GM12892 (cell line): ENCODE measurements around the gene SPATA20.

ENCODE experiments used
- POLR2A ChIP-seq: IDR thresholded peaks from 2 replicates; pipeline ENCODE4 v1.6.1; 2011; ENCODE audit warnings: low read depth, low read length, control low read depth
- POLR2AphosphoS5 ChIP-seq: IDR thresholded peaks from 2 replicates; pipeline ENCODE4 v1.6.1; 2011; ENCODE audit warnings: low read depth, low read length, control low read depth

DNA sequence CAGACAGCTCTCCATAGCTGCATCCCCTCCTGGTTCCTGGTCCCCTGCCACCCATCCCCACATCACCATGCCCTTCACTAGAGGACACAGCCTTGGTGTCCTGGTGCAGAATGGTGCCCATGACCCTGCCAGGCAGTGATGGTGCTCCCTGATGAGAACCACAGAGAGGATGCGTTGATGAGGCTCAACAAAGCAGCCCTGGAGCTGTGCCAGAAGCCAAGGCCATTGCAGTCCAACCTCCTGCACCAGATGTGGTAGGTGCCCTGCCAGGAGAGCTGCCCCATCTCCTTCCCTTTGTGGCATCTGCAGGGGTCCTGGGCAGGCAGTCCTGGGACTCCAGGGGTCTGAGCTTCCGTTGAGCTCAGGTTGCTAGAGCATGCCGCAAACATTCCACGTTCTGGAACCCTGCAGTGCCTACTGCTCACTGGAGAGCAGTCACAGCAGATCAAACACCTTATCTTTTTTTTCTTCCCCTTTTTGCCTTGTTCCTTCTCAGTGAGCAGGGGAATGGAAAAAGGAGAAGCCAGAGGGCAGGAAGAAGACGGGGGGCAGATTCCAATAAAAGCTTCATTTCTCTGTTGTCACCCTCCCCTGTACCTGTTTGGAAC is 19.7 kb upstream of the SPATA20 start:
- TF ChIP-seq POLR2A: no peak
- no peak for TF ChIP-seq POLR2AphosphoS5
